22Rv1 (cell line): ENCODE data around the gene L3MBTL4.

Experiments
- H3K27ac ChIP-seq: fragments of 450-650 bp; 2 replicates; pipeline ENCODE4 v1.5.1; 2017
- CTCF ChIP-seq: fragments of 450-650 bp; IDR thresholded peaks from 2 replicates; pipeline ENCODE4 v1.5.1; 2017; ENCODE audit warnings: mild to moderate bottlenecking
- ZFX ChIP-seq: fragments of 450-650 bp; IDR thresholded peaks from 2 replicates; pipeline ENCODE4 v1.6.1; 2017; ENCODE audit warnings: antibody characterized with exemption, borderline replicate concordance

Gene L3MBTL4

DNA sequence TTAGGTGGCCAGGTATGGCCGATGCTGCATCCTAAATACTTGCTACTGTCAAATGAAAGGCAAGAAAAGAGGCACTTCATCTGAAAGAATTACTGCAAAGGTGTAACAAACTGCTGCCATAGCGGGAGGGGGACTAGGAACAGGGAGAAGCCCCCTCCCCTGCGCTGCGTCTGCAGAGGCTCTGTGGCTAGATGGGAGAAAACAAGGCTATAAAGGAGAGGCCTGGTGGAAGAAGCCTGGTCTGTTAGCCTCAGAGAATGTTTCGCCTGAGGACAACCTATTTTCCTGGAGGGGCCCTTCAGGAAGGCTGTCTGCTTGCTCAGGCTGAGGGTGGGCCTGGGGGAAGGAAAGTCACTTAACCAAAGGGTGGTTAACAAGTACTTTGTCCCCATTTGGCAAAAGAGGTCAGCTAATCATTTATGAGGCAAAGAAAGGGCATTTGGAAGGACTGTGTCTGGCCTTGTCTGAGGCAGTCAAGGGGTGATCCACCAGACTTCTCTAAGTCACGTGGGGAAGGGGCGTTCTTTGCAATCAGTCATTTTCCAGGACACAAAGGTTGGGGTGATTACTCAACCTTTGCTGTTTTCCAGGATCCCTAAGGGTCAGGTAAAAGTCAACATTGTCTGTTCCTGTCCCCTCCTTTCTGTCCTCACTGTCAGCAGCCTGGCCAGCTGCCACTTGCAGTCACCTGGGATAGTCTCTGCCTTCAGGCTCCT is 416.4 kb downstream of the L3MBTL4 start:
- no peak overlapping the region for H3K27ac ChIP-seq
- TF ChIP-seq ZFX: no peak
- no peak for TF ChIP-seq CTCF

- TF ChIP-seq CTCF: no peak
- no peak for TF ChIP-seq ZFX
- no peak overlapping the region for H3K27ac ChIP-seq
Observed at GRCh38 chr18:5997361-5997760, 417.4 kb downstream of the L3MBTL4 start.

DNA sequence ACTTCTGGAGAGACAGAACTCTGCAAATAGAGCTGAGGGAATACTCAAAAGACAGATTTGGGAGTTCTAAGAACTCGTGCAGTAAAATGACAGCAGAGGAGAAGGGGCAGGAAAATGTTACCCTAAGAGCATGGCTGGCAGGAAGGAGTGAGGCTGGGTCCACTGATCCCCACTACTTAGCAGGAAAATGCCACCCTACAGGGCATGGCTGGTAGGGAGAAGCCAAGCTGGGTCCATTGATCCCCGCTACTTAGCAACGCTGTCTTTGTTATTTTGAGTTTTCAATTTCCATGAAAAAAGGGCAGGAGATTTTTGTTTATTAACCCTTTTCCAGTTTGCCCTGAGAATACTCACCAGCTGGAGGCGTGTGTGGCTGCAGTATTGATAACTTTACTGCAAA is 419.1 kb downstream of the L3MBTL4 start:
- no peak overlapping the region for H3K27ac ChIP-seq
- no peak for TF ChIP-seq CTCF
- no peak for TF ChIP-seq ZFX

- TF ChIP-seq CTCF (no peak), ZFX (no peak)
- H3K27ac ChIP-seq: no peak overlapping the region
Observed at GRCh38 chr18:5993938-5994337, 420.8 kb downstream of the L3MBTL4 start.

DNA sequence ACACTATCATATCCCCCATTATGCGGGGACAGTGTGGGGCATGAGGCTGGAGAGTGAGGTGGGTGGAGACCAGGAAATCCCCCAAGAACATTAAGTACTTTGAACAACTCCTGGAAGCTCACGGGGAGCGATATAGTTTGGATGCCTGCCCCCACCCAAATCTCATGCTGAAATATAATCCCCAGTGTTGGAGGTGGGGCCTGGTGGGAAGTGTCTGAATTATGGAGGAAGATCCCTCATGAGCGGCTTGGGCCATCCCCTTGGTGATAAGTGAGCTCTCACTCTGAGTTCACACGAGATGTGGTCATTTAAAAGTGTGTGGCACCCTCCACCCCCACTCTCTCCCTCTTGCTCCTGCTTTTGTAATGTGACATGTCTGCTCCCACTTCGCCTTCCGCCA is 422.3 kb downstream of the L3MBTL4 start:
- no peak for TF ChIP-seq CTCF
- no peak overlapping the region for H3K27ac ChIP-seq

DNA sequence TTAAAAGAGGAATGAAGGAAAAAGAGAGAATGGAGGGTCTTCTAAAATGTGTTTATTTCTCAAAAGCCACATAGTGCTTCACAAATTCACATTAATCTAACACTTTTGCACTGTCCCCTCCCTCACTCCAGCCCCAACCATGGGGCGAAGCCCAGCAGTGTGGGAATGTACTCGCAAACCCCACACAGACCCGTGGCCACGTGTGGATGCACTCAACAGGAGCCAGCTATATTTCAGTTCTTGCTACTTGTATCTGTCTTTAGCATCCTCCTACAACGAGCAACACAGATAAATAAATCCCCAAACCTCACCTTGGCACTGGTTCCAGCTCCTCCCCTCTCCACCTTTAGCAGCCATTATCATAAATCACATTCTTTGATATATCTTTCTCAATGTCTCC is 427.5 kb downstream of the L3MBTL4 start:
- TF ChIP-seq CTCF (no peak), ZFX (no peak)
- H3K27ac ChIP-seq: no peak overlapping the region

GRCh38 chr18:5986257-5986931 is 428.3 kb downstream of the L3MBTL4 start:
- no peak for TF ChIP-seq CTCF
- no peak for TF ChIP-seq ZFX
- no peak overlapping the region for H3K27ac ChIP-seq
